HepG2 (cell line): ENCODE measurements around the gene TOMM22. TPM values are rescaled to one million over a fixed set of nuclear protein-coding genes. Genes with fewer than 3 reads are reported as not detected.

Experiments
- DR1 ChIP-seq: sonication (generic); formaldehyde crosslinking; IDR thresholded peaks from 2 replicates; pipeline ENCODE4 v1.8.0; 2021; ENCODE audit warnings: mild to moderate bottlenecking, missing genetic modification reagents, inconsistent platforms
- HNF1A ChIP-seq, 2 experiments: sonication (generic) in 1 of 2; formaldehyde crosslinking in 1 of 2; IDR thresholded peaks; 2 replicates each; pipeline versions ENCODE4 v1.4.0 to v1.6.1; 2016 to 2020; ENCODE audit warnings: borderline replicate concordance in 1 of 2, low read depth in 1 of 2, mild to moderate bottlenecking in 1 of 2, missing genetic modification reagents in 1 of 2
- LBX2 ChIP-seq: sonication (generic); formaldehyde crosslinking; IDR thresholded peaks from 2 replicates; pipeline ENCODE4 v1.5.0; 2020; ENCODE audit warnings: missing genetic modification reagents, mild to moderate bottlenecking, borderline replicate concordance
- MEF2D ChIP-seq: sonication (generic); formaldehyde crosslinking; IDR thresholded peaks from 2 replicates; pipeline ENCODE4 v1.5.1; 2020; ENCODE audit warnings: mild to moderate bottlenecking, missing genetic modification reagents
- RAD21 ChIP-seq: fragments of 450-650 bp; formaldehyde crosslinking; IDR thresholded peaks from 2 replicates; pipeline ENCODE4 v1.5.0; 2020; ENCODE audit warnings: mild to moderate bottlenecking
- SNAPC2 ChIP-seq: sonication (generic); formaldehyde crosslinking; IDR thresholded peaks from 2 replicates; pipeline ENCODE4 v1.8.1; 2022; ENCODE audit warnings: mild to moderate bottlenecking, missing genetic modification reagents
- SP140L ChIP-seq: sonication (generic); formaldehyde crosslinking; IDR thresholded peaks from 2 replicates; pipeline ENCODE4 v1.4.0; 2020; ENCODE audit warnings: missing genetic modification reagents, borderline replicate concordance
- TEF ChIP-seq: sonication (generic); formaldehyde crosslinking; IDR thresholded peaks from 2 replicates; pipeline ENCODE4 v1.5.0; 2020; ENCODE audit warnings: missing genetic modification reagents
- TIGD3 ChIP-seq: sonication (generic); formaldehyde crosslinking; IDR thresholded peaks from 2 replicates; pipeline ENCODE4 v1.5.1; 2020; ENCODE audit warnings: mild to moderate bottlenecking, missing genetic modification reagents, borderline replicate concordance
- ZBTB21 ChIP-seq: sonication (generic); formaldehyde crosslinking; IDR thresholded peaks from 2 replicates; pipeline ENCODE4 v1.4.0; 2020; ENCODE audit warnings: missing genetic modification reagents
- ZBTB25 ChIP-seq: IDR thresholded peaks from 2 replicates; pipeline ENCODE4 v1.6.1; 2018; ENCODE audit warnings: missing genetic modification reagents
- ZBTB43 ChIP-seq: sonication (generic); formaldehyde crosslinking; conservative IDR thresholded peaks from 2 replicates; pipeline ENCODE4 v1.4.0; 2020; ENCODE audit warnings: missing genetic modification reagents
- ZFP91 ChIP-seq: sonication (generic); formaldehyde crosslinking; IDR thresholded peaks from 2 replicates; pipeline ENCODE4 v1.9.0; 2022; ENCODE audit warnings: missing genetic modification reagents, mild to moderate bottlenecking, borderline replicate concordance
- ZNF563 ChIP-seq: sonication (generic); formaldehyde crosslinking; IDR thresholded peaks from 2 replicates; pipeline ENCODE4 v1.8.0; 2022; ENCODE audit warnings: mild to moderate bottlenecking, moderate library complexity, missing genetic modification reagents
- ZSCAN21 ChIP-seq: sonication (generic); formaldehyde crosslinking; IDR thresholded peaks from 2 replicates; pipeline ENCODE4 v1.8.0; 2022; ENCODE audit warnings: mild to moderate bottlenecking, missing genetic modification reagents, moderate library complexity, borderline replicate concordance
- polyA plus RNA-seq, 8 experiments: library from polyadenylated mRNA; depleted of rRNA in 3 of 8; stranded (reverse) in 7 of 8; unstranded in 1 of 8; fragments of >200 nt; fragmentation: Illumina TruSeq in 4 of 8; extraction: Trizol in 4 of 8; gene quantifications; 2 replicates each; pipeline versions ENCODE4 v1.2.1 to v1.2.3, GENCODE V29; 2011 to 2016; ENCODE audit warnings: low read depth in 4 of 8, missing spikeins in 1 of 8, mixed read lengths in 1 of 8; ENCODE audit not compliant: insufficient read depth in 1 of 8
- total RNA-seq, 5 experiments: library from RNA; depleted of rRNA; stranded (reverse); fragments of >200 nt; fragmentation: Illumina TruSeq; extraction: Trizol; gene quantifications; 2 replicates each; pipeline ENCODE4 v1.2.3, GENCODE V29; 2016; ENCODE audit warnings: low read depth in 1 of 5

TOMM22 gene
- total and polyA plus RNA-seq, 2 of the 13 experiments (the other 11 are each of a cell fraction or from before 2014, with no cell fraction given) = 46.9 to 118 TPM

- TF ChIP-seq DR1 (CRISPR knock-in tag) = no peak
- TF ChIP-seq MEF2D (CRISPR knock-in tag) = peak; percentile 45; the same call in 1 of the 2 replicates
- TF ChIP-seq ZSCAN21 (CRISPR knock-in tag) = peak; percentile 77
- no peak for TF ChIP-seq SP140L (CRISPR knock-in tag)
- TF ChIP-seq ZNF563 (CRISPR knock-in tag) = 0 out of 2 replicates have a peak, but pooled peaks have one; percentile 69
- TF ChIP-seq SNAPC2 (CRISPR knock-in tag) = no peak
- peak; percentile 42; the same call in 1 of the 2 replicates for TF ChIP-seq ZBTB43
- no peak; the same call in 1 of the 2 replicates for TF ChIP-seq ZBTB25 (CRISPR knock-in tag)
- no peak for TF ChIP-seq LBX2 (CRISPR knock-in tag)
- no peak for TF ChIP-seq ZBTB21 (CRISPR knock-in tag)
- no peak; the same call in 1 of the 2 replicates for TF ChIP-seq RAD21
- no peak for TF ChIP-seq TIGD3 (CRISPR knock-in tag)
- TF ChIP-seq ZFP91 (CRISPR knock-in tag) = peak; percentile 18; the same call in 1 of the 2 replicates
- TF ChIP-seq TEF = 0 out of 2 replicates have a peak, but pooled peaks have one; percentile 20
- no peak for TF ChIP-seq HNF1A (IDR thresholded peaks at IDR 0.05; ENCODE audit: low read depth)
- TF ChIP-seq HNF1A (CRISPR knock-in tag; IDR thresholded peaks at IDR 0.05; ENCODE audit: borderline replicate concordance) = 0 out of 2 replicates have a peak, but pooled peaks have one; percentile 20
Observed at GRCh38 chr22:38656256-38657044, 25.3 kb upstream of the TOMM22 start, which contains the start of the genes CBY1 and FAM227A (continued).
